Measurements from ENCODE around the gene EML4.
"Not testable (repeated sequence)": the region's sequence is repeated elsewhere in the genome, so short reads cannot be mapped to it uniquely, and the experiment has no call there.

The EML4 gene

DNA sequence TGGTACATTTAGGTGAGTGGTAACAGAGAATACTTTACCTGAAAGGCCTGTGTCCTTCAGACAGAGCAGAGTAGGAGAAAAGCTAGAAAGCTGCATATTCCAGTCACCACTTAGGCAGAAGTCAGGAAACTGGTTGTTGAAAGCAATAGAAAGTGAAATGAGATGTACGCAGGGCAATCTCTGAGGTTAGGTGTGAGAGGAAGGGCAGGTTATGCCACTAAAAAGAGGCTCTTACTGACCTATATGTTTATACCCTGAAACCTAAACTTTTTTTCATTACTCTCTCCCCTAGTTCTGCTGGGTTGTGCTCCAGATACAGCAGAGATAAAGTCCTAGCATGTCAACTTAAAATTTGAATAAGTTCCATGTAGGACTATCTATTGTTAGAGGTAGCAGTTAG is 98.4 kb downstream of the EML4 start:
- DNase-seq = no peak

- no peak for DNase-seq
Observed at GRCh38 chr2:42268528-42269151, 99.5 kb downstream of the EML4 start.

DNA sequence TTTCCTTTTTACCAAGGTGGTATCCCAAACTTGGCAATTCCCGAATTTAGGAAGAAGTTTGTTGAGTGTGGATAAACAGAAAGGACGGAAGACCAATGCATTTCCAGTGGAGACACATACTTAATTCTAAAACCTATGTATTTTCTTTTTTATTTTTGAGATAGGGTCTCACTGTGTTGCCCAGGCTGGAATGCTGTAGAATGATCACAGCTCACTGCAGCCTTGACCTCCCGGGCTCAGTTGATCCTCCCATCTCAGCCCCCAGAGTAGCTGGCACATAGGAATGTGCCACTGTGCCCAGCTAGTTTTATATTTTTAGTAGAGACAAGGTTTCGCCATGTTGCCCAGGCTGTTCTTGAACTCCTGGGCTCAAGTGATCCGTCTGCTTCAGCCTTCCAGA is 101.6 kb downstream of the EML4 start:
- no peak for DNase-seq

DNA sequence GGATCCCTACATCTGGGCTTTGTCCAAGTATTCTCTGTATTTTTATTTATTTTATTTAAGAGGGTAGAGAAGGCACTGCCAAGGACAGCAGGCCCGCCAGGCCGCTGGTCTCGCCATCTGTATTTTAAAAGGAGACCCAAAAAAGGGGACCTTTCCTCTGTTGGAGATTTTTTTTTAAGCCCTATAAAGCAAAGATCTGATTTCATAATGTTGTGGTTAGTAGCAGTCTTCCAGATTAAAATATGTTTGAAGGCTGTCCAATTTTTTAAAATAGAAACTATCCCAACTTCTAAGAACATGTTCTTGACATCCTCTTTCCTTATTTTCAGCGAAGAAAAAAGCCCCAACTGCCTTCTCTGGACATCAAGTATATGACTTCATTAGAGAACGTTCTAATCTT is 102.1 kb downstream of the EML4 start:
- DNase-seq = not testable (repeated sequence)

- no peak for DNase-seq
Observed at GRCh38 chr2:42274863-42275262, 105.7 kb downstream of the EML4 start.

- DNase-seq = no peak
Observed at GRCh38 chr2:42281416-42282081, 112.4 kb downstream of the EML4 start.

- DNase-seq = no peak
Observed at GRCh38 chr2:42284019-42284418, 114.9 kb downstream of the EML4 start.

GRCh38 chr2:42286268-42286946 is 117.3 kb downstream of the EML4 start:
- DNase-seq = no peak

GRCh38 chr2:42288811-42289210 is 119.7 kb downstream of the EML4 start:
- no peak for DNase-seq

DNA sequence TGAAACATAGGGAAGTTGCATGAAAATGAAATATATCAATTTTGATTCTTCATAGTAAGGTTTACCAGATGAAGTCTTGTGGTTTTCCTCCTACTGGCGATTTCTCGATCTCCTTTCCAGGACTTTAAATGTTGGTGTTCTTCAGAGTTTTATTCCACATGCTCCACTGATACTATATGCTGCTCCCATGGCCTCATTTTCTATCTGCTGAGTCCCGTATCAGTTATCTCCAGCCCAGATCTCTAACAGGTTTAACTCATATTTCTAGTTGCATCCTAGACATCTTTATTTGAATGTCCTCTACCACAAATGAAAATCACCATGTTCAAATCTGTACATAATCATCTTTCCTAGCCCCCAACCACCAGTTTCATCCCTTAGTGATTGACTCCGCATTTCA is 120.1 kb downstream of the EML4 start:
- no peak for DNase-seq

- DNase-seq = no peak
Observed at GRCh38 chr2:42290005-42290404, 120.9 kb downstream of the EML4 start.

DNA sequence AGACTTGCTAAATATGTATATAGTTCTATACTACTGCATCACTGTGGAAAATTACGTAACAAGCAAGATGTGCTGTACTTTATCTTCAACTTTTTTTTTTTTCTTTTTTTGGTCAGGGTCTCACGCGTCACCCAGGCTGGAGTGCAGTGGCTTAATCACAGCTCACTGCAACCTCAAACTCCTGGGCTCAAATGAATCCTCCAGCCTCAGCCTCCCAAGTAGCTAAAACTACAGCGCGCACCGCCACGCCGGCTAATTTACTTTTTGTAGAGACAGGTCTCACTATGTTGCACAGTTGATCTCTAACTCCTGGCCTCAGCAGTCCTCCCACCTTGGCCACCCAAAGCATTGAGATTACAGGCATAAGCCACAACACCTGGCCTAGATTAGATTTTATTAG is 123.9 kb downstream of the EML4 start:
- DNase-seq = no peak

DNA sequence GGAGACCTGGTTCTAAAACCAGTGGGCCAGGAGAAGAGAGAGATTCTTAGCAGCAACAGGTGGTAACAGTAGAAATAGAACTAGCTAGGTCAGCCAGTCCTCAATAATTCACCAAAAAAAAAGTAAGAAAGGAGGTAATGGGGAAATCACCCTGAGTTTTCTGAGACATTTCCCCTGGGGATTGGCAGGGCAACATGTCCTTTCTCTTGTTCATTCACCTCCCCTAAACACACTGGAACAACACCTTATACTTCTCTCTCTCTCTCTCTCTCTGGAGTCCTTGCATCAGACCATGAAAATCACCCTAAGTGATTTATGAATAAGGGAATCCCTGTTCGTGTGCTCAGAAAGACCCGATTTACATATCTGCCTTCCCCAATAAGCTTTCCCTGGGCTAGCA is 127.1 kb downstream of the EML4 start:
- DNase-seq = no peak

- no peak for DNase-seq
Observed at GRCh38 chr2:42297322-42297936, 128.3 kb downstream of the EML4 start.

GRCh38 chr2:42298132-42298531 is 129.0 kb downstream of the EML4 start:
- DNase-seq = no peak

GRCh38 chr2:42298996-42299754 is 130.0 kb downstream of the EML4 start:
- no peak for DNase-seq

GRCh38 chr2:42300527-42300926 is 131.4 kb downstream of the EML4 start:
- no peak for DNase-seq

DNA sequence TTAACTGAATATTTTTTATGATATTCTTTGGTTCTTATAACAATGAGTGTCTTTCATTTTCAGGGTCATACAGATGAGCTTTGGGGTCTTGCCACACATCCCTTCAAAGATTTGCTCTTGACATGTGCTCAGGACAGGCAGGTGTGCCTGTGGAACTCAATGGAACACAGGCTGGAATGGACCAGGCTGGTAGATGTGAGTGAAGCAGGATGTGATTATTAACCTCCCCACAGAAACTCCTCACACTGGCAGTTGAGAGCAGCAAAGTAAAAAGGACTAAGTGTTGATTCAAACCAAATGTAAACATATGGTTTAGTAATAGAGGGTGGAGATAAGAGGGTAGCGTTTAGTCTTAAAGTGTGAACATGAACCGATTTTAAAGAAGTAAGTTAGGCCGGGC is 134.1 kb downstream of the EML4 start:
- no peak for DNase-seq

- DNase-seq = no peak
Observed at GRCh38 chr2:42304059-42304713, 135.0 kb downstream of the EML4 start.

GRCh38 chr2:42307180-42307579 is 138.0 kb downstream of the EML4 start:
- DNase-seq = no peak

- no peak for DNase-seq
Observed at GRCh38 chr2:42309366-42309765, 140.2 kb downstream of the EML4 start.

- DNase-seq = no peak
Observed at GRCh38 chr2:42310007-42310515, 140.9 kb downstream of the EML4 start.

All from NCI-H1436 (cell line).